ENCODE results near the gene PTPMT1.

Gene PTPMT1

GRCh38 chr11:47578524-47579494 lies 13.4 kb downstream of the PTPMT1 start, which contains the start of the genes KBTBD4 and NDUFS3:
Gene KBTBD4 (minus strand): TSS chr11:47578970. CDS start chr11:47578951, 19 bp downstream.
Gene NDUFS3 (plus strand): TSS chr11:47579074. CDS start chr11:47579092, 18 bp downstream.
- peak; percentile 82 for DNase-seq (ENCODE audit: low read depth)

- DNase-seq (ENCODE audit: low read depth): no peak
These were observed 18.4 kb downstream of the PTPMT1 start for GRCh38 chr11:47583844-47584243.

DNA sequence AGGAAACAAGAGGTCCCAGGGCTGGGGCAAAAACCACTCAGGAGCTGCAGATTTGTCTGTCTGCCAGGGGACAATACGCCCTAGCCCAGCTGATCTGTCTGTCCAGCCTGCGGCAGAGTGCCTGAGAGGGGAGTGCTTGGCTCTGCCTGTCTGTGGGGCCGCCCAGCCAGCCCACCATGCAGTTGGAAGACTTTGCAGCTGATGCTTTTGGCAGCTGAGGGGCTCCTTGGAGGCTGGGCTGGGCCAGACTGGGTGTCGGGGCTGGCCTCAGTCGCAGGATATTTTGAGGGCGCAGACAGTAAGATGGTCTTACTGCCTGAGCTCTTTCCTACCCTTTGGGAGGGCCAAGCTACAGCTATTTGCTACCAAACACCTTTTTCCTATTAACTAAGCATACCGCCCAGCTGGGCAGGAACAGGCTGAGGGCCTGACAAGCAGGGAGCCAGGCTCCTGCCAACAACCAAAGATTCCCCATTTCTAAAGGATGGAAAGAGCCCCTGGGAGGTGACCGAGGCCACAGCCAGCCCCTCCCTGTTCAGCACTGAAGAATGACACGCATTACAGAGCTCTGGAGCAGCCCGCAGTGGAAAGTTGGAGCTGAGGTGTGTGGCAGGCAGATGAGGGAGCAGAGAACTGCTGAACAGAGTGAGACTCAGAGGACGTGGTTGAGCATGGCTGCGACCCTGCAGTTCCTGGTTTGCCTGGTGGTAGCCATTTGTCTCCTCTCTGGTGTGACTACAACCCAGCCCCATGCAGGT lies 20.9 kb downstream of the PTPMT1 start, which contains the start of gene FAM180B:
Gene FAM180B, plus strand, starts transcription at position 581 of the 758 bp plus-strand sequence. Its CDS starts 91 bp downstream, at position 672.
- DNase-seq (ENCODE audit: low read depth): no peak

GRCh38 chr11:47587039-47587716 lies 21.8 kb downstream of the PTPMT1 start:
- DNase-seq (ENCODE audit: low read depth): no peak

DNA sequence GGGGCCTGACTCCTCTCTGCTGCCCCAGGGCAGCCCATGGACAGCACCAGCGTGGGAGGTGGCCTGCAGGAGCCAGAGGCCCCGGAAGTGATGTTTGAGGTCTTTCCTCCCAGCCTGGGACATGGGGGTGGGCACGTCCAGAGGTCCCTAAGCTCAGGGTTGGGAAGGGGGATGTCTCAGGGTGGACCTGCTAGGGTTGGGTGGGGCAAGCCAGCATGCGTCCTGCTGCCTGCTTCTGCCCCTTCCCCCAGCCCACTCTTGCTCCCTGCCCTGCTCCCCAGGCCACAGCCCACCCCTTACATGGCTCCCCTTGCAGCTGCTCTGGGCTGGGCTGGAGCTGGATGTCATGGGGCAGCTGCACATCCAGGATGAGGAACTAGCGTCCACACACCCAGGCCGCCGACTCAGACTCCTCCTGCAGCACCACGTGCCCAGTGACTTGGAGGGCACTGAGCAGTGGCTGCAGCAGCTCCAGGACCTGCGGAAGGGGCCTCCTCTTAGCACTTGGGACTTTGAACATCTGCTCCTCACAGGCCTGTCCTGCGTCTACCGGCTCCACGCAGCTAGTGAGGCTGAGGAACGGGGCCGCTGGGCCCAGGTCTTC lies 22.4 kb downstream of the PTPMT1 start:
- no peak for DNase-seq (ENCODE audit: low read depth)

DNA sequence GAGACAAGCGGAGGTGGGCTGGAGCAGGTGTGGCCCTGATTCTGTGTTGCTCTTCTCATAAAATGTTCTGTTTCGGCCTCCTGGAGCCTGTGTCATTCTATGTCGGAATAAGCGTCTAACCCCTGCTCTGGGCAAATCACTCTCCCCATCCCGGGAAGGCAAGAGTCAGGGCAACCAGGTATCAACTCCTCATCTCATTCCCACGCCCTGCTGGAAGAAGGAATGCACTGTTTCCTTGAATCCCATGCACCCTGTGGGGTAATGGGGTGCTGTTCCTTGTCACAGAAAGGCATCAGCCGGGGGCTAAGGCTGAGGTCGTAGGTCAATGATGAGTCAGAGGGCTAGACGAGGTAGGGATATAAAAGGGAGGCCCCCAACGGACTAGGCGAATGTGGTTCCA lies 23.7 kb downstream of the PTPMT1 start:
- no peak for DNase-seq (ENCODE audit: low read depth)

DNA sequence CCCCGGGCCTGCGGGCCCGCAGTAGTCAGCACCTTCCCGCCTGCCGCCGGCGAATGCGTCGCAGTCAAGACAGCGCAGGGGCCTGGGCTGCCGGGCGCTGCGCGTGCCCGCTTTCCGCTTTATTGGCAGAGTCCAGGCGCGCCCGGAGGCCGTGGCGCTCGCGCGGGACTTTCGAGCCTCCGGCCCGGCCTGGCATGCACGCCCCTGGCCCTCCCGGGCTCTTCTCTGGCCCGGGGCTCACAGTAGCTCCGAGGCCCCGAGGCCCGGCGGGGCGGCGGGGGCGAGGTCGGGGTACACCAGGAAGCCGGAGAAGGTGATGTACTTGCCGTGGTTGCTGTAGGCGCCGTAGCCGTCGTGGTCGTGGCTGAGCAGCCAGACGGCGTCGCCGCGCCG lies 24.2 kb downstream of the PTPMT1 start:
- no peak for DNase-seq (ENCODE audit: low read depth)

GRCh38 chr11:47589977-47590861 lies 24.8 kb downstream of the PTPMT1 start:
- no peak for DNase-seq (ENCODE audit: low read depth)

GRCh38 chr11:47591764-47592163 lies 26.4 kb downstream of the PTPMT1 start:
- DNase-seq (ENCODE audit: low read depth): no peak

DNA sequence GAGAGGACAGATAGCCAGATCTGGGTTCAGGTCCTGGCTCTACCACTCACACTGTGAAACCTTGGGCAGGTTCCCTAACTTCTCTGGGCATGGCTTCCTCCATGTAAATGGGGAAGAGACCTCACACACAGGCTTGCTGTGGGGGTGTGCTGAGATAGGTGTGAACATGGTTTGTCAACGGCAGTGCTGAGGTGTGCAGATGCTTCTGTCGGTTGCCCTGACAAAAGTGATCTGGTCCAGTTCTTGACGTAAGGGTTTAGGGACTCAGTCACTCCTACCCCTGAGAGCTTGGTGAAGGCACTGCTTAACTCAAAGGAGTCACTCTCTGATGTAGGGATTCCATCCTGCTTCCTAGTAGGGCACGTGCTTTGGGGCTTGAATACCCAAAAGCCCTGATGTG lies 26.9 kb downstream of the PTPMT1 start:
- DNase-seq (ENCODE audit: low read depth): no peak

DNA sequence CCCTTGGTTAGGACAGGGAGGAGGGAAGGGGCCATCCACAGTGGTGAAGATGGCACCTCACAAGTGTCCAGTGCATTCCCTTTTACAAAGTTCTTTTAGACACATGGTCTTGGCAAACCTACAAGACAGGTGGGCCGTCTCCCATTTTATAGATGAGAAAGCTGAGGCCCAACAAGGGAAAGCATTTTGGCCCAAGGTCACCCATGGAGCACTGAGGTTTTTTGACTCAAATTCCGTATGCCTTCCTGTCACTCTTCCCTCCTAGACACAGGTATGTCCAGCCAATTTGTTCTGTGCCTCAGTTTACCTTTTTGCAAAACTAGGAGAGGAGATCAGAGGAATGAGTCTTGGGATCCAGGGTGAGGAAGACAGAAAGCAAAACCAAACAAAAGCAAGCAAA lies 27.6 kb downstream of the PTPMT1 start:
- DNase-seq (ENCODE audit: low read depth): no peak

- no peak for DNase-seq (ENCODE audit: low read depth)
These were observed 28.1 kb downstream of the PTPMT1 start for GRCh38 chr11:47593492-47593933.

DNA sequence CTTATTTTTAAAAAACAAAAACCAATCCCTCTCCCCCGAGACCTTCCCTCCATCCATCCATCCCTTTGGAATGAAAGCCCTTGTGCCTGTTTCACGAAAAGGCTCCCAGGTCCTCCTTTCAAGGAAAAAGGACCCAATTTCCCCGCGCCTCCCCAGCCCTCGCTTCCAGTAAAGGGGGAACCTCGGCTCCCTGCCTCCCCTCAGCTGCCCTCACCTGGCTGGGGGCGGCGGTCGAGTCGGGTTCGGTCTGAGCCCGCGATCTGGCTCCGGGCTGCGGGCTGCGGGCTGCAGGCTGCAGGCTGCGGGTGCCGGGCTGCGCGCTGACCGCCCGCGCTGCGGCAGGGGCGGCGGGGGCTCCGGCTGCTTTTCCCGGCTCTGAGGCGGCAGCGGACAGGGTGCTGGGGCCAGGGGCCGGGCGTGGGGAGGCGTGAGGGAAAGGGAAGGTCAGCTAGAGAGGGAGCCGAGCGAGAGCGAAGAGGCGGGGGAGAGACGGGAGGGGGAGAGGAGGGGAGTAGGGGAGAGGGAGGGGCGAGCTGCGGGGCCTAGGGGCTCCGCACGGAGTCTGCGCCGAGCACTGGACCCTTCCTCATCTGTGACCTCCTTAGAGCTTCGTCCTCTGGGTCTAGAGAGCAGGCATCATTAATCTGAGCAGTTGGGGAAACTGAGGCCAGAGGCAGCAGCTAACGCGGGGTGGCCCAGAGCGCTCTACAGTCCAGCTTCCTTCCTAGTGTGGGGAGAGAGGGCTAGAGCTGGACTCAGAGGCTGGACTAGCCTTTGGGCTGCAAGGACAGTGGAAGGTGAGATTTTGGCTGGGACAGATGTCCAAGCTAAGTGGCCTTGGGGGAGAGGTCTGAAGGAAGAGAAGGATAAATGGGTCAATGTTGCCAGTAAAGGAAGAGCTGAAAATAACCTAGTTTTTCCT lies 28.8 kb downstream of the PTPMT1 start, which contains the start of gene C1QTNF4:
Gene C1QTNF4, minus strand, starts transcription at position 478 of the 922 bp plus-strand sequence. CDS start 3,601 bp downstream, outside the sequence.
- no peak for DNase-seq (ENCODE audit: low read depth)

DNA sequence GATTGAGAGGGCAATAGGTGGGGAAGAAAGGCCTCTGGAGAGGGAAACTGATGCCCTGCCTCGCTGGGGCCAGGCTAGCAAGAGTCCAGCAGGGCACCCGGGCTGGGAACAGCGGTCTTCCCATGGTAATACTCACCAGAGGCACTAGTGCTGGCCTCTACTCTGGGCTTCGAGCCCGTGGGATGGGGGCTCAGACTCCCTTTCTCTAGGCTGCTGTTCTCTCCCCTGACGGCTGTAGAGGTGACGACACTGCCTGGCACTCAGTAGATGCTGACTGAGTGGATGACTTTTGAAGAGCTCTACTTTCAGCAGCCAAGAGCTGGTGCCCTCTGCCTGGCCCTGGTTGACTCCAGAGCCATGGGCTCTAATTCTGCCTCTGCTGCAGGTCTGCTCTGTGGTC lies 29.6 kb downstream of the PTPMT1 start:
- DNase-seq (ENCODE audit: low read depth): no peak

DNA sequence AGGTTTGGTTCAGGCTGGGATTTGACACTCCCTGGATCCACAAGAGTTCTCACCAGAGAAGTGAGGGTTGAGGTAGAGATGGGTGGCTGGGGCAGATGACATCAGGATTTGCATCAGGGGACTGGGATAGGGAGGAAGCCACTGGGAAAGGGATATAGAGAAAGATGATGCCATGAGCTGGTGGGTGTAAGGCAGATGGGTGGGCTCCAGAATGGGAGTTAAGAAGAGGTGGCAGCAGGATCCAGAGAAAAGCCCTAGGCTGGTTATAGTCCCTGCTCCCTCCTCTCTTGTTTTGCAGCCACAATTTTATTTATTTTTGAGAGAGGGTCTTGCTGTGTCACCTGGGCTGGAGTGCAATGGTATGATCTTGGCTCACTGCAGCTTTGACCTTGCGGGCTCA lies 30.6 kb downstream of the PTPMT1 start:
- DNase-seq (ENCODE audit: low read depth): no peak

DNA sequence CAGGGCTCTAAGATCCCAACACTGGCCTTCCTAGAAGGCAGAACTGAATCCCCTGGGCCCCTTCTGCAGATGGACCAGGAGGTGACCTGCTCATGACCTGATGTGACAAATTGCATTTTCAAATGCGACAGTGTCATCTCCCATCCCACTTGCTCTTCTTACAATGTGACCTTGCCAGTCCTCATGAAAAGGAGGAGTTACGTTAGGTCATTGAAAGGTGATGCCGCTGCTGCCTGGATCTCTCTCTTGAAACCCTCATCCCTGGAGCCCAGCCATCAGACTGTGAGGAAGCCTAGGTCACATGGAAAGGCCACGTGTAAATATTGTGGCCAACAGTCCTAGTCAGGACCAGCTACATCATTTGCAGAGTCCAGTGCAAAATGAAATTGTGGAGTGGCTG lies 34.5 kb downstream of the PTPMT1 start:
- DNase-seq (ENCODE audit: low read depth): no peak

DNA sequence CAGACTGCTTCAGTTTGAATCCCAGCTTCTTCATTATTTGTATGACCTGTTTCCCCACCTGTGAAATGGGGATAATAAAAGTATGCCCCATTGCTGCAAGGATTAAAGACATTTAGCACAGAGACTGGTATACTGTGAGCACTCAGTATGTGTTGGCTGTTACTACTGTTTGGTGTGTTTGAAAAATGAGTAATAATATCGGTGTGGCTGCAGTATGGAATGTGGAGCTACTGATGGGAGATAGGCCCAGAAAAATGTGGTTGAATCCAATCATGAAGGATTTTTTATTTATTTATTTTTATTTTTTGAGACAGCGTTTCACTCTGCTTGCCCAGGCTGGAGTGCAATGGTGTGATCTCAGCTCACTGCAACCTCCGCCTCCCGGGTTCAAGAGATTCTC lies 37.9 kb downstream of the PTPMT1 start:
- DNase-seq (ENCODE audit: low read depth): no peak

- no peak for DNase-seq (ENCODE audit: low read depth)
These were observed 40.5 kb downstream of the PTPMT1 start for GRCh38 chr11:47605921-47606320.

- no peak for DNase-seq (ENCODE audit: low read depth)
These were observed 41.3 kb downstream of the PTPMT1 start for GRCh38 chr11:47606731-47607130.
